ENCODE measurements around the gene TCEA3. TPM values are rescaled to one million over a fixed set of nuclear protein-coding genes. Genes with fewer than 3 reads are reported as not detected.

The TCEA3 gene
- total and polyA plus RNA-seq, 8 donors = 70.8 to 143 (median 116) TPM

- no peak overlapping the region for H3K4me3 ChIP-seq
- no peak for DNase-seq
- H3K9me3 ChIP-seq = no peaks in the 10 kb centered on the region
- H3K36me3 ChIP-seq = peaks cover 0 to 13% (median 0%) of the 10 kb centered on the region in 3 donors
- no peak for FAIRE-seq
- TF ChIP-seq, protein P1, sequence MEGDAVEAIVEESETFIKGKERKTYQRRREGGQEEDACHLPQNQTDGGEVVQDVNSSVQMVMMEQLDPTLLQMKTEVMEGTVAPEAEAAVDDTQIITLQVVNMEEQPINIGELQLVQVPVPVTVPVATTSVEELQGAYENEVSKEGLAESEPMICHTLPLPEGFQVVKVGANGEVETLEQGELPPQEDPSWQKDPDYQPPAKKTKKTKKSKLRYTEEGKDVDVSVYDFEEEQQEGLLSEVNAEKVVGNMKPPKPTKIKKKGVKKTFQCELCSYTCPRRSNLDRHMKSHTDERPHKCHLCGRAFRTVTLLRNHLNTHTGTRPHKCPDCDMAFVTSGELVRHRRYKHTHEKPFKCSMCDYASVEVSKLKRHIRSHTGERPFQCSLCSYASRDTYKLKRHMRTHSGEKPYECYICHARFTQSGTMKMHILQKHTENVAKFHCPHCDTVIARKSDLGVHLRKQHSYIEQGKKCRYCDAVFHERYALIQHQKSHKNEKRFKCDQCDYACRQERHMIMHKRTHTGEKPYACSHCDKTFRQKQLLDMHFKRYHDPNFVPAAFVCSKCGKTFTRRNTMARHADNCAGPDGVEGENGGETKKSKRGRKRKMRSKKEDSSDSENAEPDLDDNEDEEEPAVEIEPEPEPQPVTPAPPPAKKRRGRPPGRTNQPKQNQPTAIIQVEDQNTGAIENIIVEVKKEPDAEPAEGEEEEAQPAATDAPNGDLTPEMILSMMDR (IDR thresholded peaks at IDR 0.05) = no peak
- ATAC-seq = no peak
- H3K27ac ChIP-seq = peak overlapping the region in 1 of 4 donors; percentile 93
- H3K27me3 ChIP-seq = no peaks in the 10 kb centered on the region
- H3K4me1 ChIP-seq = peaks cover 30 to 37% (median 34%) of the 10 kb centered on the region in 3 donors
- 79 to 80% methylated on average over 4 of the region's 4 CpGs for WGBS, 2 donors
- intact Hi-C loops (cut with DNase I) = no loop called here
Measured at GRCh38 chr1:23416964-23417363, 7.6 kb downstream of the TCEA3 start.

- ATAC-seq (no peak), FAIRE-seq (no peak), DNase-seq (no peak)
- Histone ChIP-seq H3K27ac (peak overlapping the region in 1 of 4 donors; percentile 2), H3K4me1 (peaks cover 22 to 43% (median 43%) of the 10 kb centered on the region in 3 donors), H3K4me3 (no peak overlapping the region), H3K9me3 (no peaks in the 10 kb centered on the region), H3K36me3 (peaks cover 0 to 16% (median 9%) of the 10 kb centered on the region in 3 donors), H3K27me3 (no peaks in the 10 kb centered on the region)
- 61 to 65% methylated on average over 7 of the region's 7 CpGs for WGBS, 2 donors
- TF ChIP-seq, protein P1 (IDR thresholded peaks at IDR 0.05) = no peak
- intact Hi-C loops (cut with DNase I) = no loop called here
Measured at GRCh38 chr1:23408797-23409290, 15.7 kb downstream of the TCEA3 start.

GRCh38 chr1:23407016-23407630 lies 17.4 kb downstream of the TCEA3 start:
- FAIRE-seq (no peak), DNase-seq (no peak), ATAC-seq (no peak)
- no peak overlapping the region for H3K4me3 ChIP-seq
- 87 to 89% methylated on average over 8 of the region's 8 CpGs for WGBS, 2 donors
- H3K36me3 ChIP-seq = peaks cover 0 to 22% (median 9%) of the 10 kb centered on the region in 3 donors
- TF ChIP-seq, protein P1 (IDR thresholded peaks at IDR 0.05) = no peak
- no peak overlapping the region for H3K27ac ChIP-seq
- H3K27me3 ChIP-seq = no peaks in the 10 kb centered on the region
- H3K4me1 ChIP-seq = peaks cover 32 to 56% (median 56%) of the 10 kb centered on the region in 3 donors
- no peaks in the 10 kb centered on the region for H3K9me3 ChIP-seq
- intact Hi-C loops (cut with DNase I) = no loop called here

GRCh38 chr1:23405946-23406345 lies 18.6 kb downstream of the TCEA3 start:
- intact Hi-C loops (cut with DNase I) = no loop called here
- 63 to 70% methylated on average over 3 of the region's 3 CpGs for WGBS, 2 donors
- Histone ChIP-seq H3K4me3 (no peak overlapping the region), H3K27me3 (no peaks in the 10 kb centered on the region), H3K27ac (peak overlapping the region in 3 of 4 donors; percentile 22 to 58 (median 45)), H3K4me1 (peaks cover 28 to 46% (median 44%) of the 10 kb centered on the region in 3 donors), H3K36me3 (peaks cover 0 to 28% (median 9%) of the 10 kb centered on the region in 3 donors), H3K9me3 (no peaks in the 10 kb centered on the region)
- no peak for FAIRE-seq
- no peak for DNase-seq
- no peak for ATAC-seq
- TF ChIP-seq, protein P1 (IDR thresholded peaks at IDR 0.05) = no peak

Measured in pancreas (tissue), 10 donors.